ENCODE data around the gene TMC8. TPM values are rescaled to one million over a fixed set of nuclear protein-coding genes. Genes with fewer than 3 reads are reported as not detected.
"Not testable (repeated sequence)": the region's sequence is repeated elsewhere in the genome, so short reads cannot be mapped to it uniquely, and the experiment has no call there.

Gene TMC8
- total RNA-seq, 2 experiments from 2014 or later: 134 to 140 TPM

GRCh38 chr17:78170692-78171590 is 40.4 kb downstream of the TMC8 start:
- CTCF ChIA-PET: interaction anchor here (0.6 kb wide), 1 partner anchor 17 kb away, joined by 3 read pairs; no protein-coding TSS in a partner anchor
- H3K27me3 Mint-ChIP-seq: no peaks in the 10 kb centered on the region

GRCh38 chr17:78171591-78172248 is 41.1 kb downstream of the TMC8 start:
- H3K9me3 Mint-ChIP-seq; POLR2A ChIA-PET; CTCF ChIA-PET; H3K27me3 Mint-ChIP-seq; DNase-seq; intact Hi-C loops (cut with micrococcal nuclease); H3K4me3 Mint-ChIP-seq: not testable (repeated sequence)
- peaks cover 54% of the 10 kb centered on the region for H3K4me1 Mint-ChIP-seq (ENCODE audit: low read depth)
- peaks cover 39% of the 10 kb centered on the region for H3K36me3 Mint-ChIP-seq
- H3K27ac Mint-ChIP-seq: peak overlapping the region; percentile 86

More at GRCh38 chr17:78170692-78171590, 40.4 kb downstream of the TMC8 start:
- H3K4me1 Mint-ChIP-seq (ENCODE audit: low read depth): peaks cover 51% of the 10 kb centered on the region
- intact Hi-C loops (cut with micrococcal nuclease): no loop called here
- H3K4me3 Mint-ChIP-seq: peak overlapping the region; percentile 14
- H3K27ac Mint-ChIP-seq: peak overlapping the region; percentile 34
- POLR2A ChIA-PET: no interaction called here
- no peak for DNase-seq
- H3K9me3 Mint-ChIP-seq: no peaks in the 10 kb centered on the region
- peaks cover 33% of the 10 kb centered on the region for H3K36me3 Mint-ChIP-seq

GRCh38 chr17:78172249-78173051 is 41.9 kb downstream of the TMC8 start:
- peaks cover 39% of the 10 kb centered on the region for H3K36me3 Mint-ChIP-seq

GRCh38 chr17:78173097-78173715 is 42.6 kb downstream of the TMC8 start:
- peak; percentile 52 for DNase-seq
- intact Hi-C loops (cut with micrococcal nuclease): no loop called here
- no peak overlapping the region for H3K4me3 Mint-ChIP-seq
- H3K4me1 Mint-ChIP-seq (ENCODE audit: low read depth): peaks cover 59% of the 10 kb centered on the region
- peaks cover 39% of the 10 kb centered on the region for H3K36me3 Mint-ChIP-seq
- CTCF ChIA-PET: interaction anchor here (0.6 to 1.0 kb wide), 4 partner anchors 9 to 64 kb away, joined by 3 read pairs; no protein-coding TSS in a partner anchor
- H3K27ac Mint-ChIP-seq: peak overlapping the region; percentile 86
- H3K27me3 Mint-ChIP-seq: no peaks in the 10 kb centered on the region
- POLR2A ChIA-PET: interaction anchor here (1.4 to 1.7 kb wide), 2 partner anchors 10 to 13 kb away, joined by 3 to 4 read pairs; partner anchors contain the start of gene TK1
- no peaks in the 10 kb centered on the region for H3K9me3 Mint-ChIP-seq

More at GRCh38 chr17:78172249-78173051, 41.9 kb downstream of the TMC8 start:
- no peaks in the 10 kb centered on the region for H3K27me3 Mint-ChIP-seq
- DNase-seq: no peak
- peak overlapping the region; percentile 86 for H3K27ac Mint-ChIP-seq
- no peaks in the 10 kb centered on the region for H3K9me3 Mint-ChIP-seq
- POLR2A ChIA-PET: interaction anchor here (1.7 kb wide), 1 partner anchor 14 kb away, joined by 4 read pairs; the partner anchor contains the start of gene TK1
- intact Hi-C loops (cut with micrococcal nuclease): no loop called here
- H3K4me3 Mint-ChIP-seq: peak overlapping the region; percentile 14
- CTCF ChIA-PET: interaction anchor here (0.6 to 1.0 kb wide), 3 partner anchors 34 to 63 kb away, joined by 3 read pairs; no protein-coding TSS in a partner anchor
- H3K4me1 Mint-ChIP-seq (ENCODE audit: low read depth): peaks cover 59% of the 10 kb centered on the region

GRCh38 chr17:78174346-78174869 is 43.8 kb downstream of the TMC8 start:
- Mint-ChIP-seq H3K36me3 (peaks cover 48% of the 10 kb centered on the region), H3K4me3 (no peak overlapping the region)
- POLR2A ChIA-PET: interaction anchor here (0.7 to 1.4 kb wide), 4 partner anchors 8 to 35 kb away, joined by 3 to 7 read pairs (median 3); no protein-coding TSS in a partner anchor

GRCh38 chr17:78174870-78175642 is 44.5 kb downstream of the TMC8 start:
- Mint-ChIP-seq H3K9me3 (no peaks in the 10 kb centered on the region), H3K27me3 (no peaks in the 10 kb centered on the region), H3K4me1 (ENCODE audit: low read depth) (peaks cover 51% of the 10 kb centered on the region), H3K4me3 (no peak overlapping the region), H3K27ac (peak overlapping the region; percentile 30), H3K36me3 (peaks cover 51% of the 10 kb centered on the region)
- ChIA-PET CTCF (interaction anchor here (1.0 to 4.0 kb wide), 11 partner anchors 9 to 157 kb away, joined by 4 to 44 read pairs (median 10); partner anchors contain the start of genes AFMID, TK1 and TMC8), POLR2A (interaction anchor here (0.6 to 1.1 kb wide), 4 partner anchors 11 to 228 kb away, joined by 3 to 7 read pairs (median 3); no protein-coding TSS in a partner anchor)
- DNase-seq: no peak
- intact Hi-C loops (cut with micrococcal nuclease): no loop called here

More at GRCh38 chr17:78174346-78174869, 43.8 kb downstream of the TMC8 start:
- H3K27ac Mint-ChIP-seq: peak overlapping the region; percentile 86
- no peaks in the 10 kb centered on the region for H3K27me3 Mint-ChIP-seq
- peaks cover 58% of the 10 kb centered on the region for H3K4me1 Mint-ChIP-seq (ENCODE audit: low read depth)
- CTCF ChIA-PET: interaction anchor here (0.8 to 4.0 kb wide), 6 partner anchors 8 to 90 kb away, joined by 3 to 44 read pairs (median 13); partner anchors contain the start of gene TMC8
- DNase-seq: no peak
- intact Hi-C loops (cut with micrococcal nuclease): no loop called here
- no peaks in the 10 kb centered on the region for H3K9me3 Mint-ChIP-seq

GRCh38 chr17:78175643-78175981 is 45.0 kb downstream of the TMC8 start:
- peak overlapping the region; percentile 30 for H3K27ac Mint-ChIP-seq
- H3K27me3 Mint-ChIP-seq: no peaks in the 10 kb centered on the region
- ChIA-PET POLR2A (interaction anchor here (0.6 to 1.1 kb wide), 3 partner anchors 11 to 227 kb away, joined by 3 read pairs; no protein-coding TSS in a partner anchor), CTCF (interaction anchor here (1.0 to 4.0 kb wide), 15 partner anchors 9 to 157 kb away, joined by 3 to 44 read pairs (median 7); partner anchors contain the start of genes AFMID, TK1 and TMC8)
- peaks cover 51% of the 10 kb centered on the region for H3K4me1 Mint-ChIP-seq (ENCODE audit: low read depth)
- intact Hi-C loops (cut with micrococcal nuclease): no loop called here
- H3K36me3 Mint-ChIP-seq: peaks cover 57% of the 10 kb centered on the region
- no peak for DNase-seq
- no peak overlapping the region for H3K4me3 Mint-ChIP-seq
- no peaks in the 10 kb centered on the region for H3K9me3 Mint-ChIP-seq

- ChIA-PET POLR2A (interaction anchor here (0.9 to 1.0 kb wide), 2 partner anchors 40 to 53 kb away, joined by 3 to 5 read pairs; no protein-coding TSS in a partner anchor), CTCF (interaction anchor here (0.6 to 4.0 kb wide), 27 partner anchors 8 to 431 kb away, joined by 3 to 44 read pairs (median 5); partner anchors contain the start of genes AFMID, TK1 and TMC8)
- H3K27me3 Mint-ChIP-seq: no peaks in the 10 kb centered on the region
- no peaks in the 10 kb centered on the region for H3K9me3 Mint-ChIP-seq
- peaks cover 60% of the 10 kb centered on the region for H3K36me3 Mint-ChIP-seq
- intact Hi-C loops (cut with micrococcal nuclease): loop anchor here (1.0 kb wide), 2 partner anchors 64 to 91 kb away; no protein-coding TSS in a partner anchor
- DNase-seq: peak; percentile 83
- peaks cover 44% of the 10 kb centered on the region for H3K4me1 Mint-ChIP-seq (ENCODE audit: low read depth)
- no peak overlapping the region for H3K4me3 Mint-ChIP-seq
- no peak overlapping the region for H3K27ac Mint-ChIP-seq
These were observed 46.0 kb downstream of the TMC8 start for GRCh38 chr17:78176548-78177025.

GRCh38 chr17:78179372-78179771 is 48.8 kb downstream of the TMC8 start:
- Mint-ChIP-seq H3K36me3 (peaks cover 55% of the 10 kb centered on the region), H3K27ac (no peak overlapping the region), H3K4me1 (ENCODE audit: low read depth) (peaks cover 22% of the 10 kb centered on the region), H3K9me3 (no peaks in the 10 kb centered on the region), H3K27me3 (no peaks in the 10 kb centered on the region), H3K4me3 (no peak overlapping the region)
- ChIA-PET POLR2A (no interaction called here), CTCF (interaction anchor here (0.6 to 2.1 kb wide), 2 partner anchors 10 to 55 kb away, joined by 4 to 7 read pairs; no protein-coding TSS in a partner anchor)
- no peak for DNase-seq
- intact Hi-C loops (cut with micrococcal nuclease): no loop called here

GRCh38 chr17:78180083-78180482 is 49.5 kb downstream of the TMC8 start:
- CTCF ChIA-PET: interaction anchor here (2.1 kb wide), 1 partner anchor 11 kb away, joined by 7 read pairs; no protein-coding TSS in a partner anchor
- H3K4me1 Mint-ChIP-seq (ENCODE audit: low read depth): peaks cover 27% of the 10 kb centered on the region
- H3K27me3 Mint-ChIP-seq: no peaks in the 10 kb centered on the region
- intact Hi-C loops (cut with micrococcal nuclease): no loop called here
- H3K36me3 Mint-ChIP-seq: peaks cover 61% of the 10 kb centered on the region
- H3K9me3 Mint-ChIP-seq: no peaks in the 10 kb centered on the region
- POLR2A ChIA-PET: no interaction called here
- H3K27ac Mint-ChIP-seq: no peak overlapping the region
- no peak overlapping the region for H3K4me3 Mint-ChIP-seq
- DNase-seq: no peak
